ENCODE measurements around the gene TAOK3.
A peak's percentile ranks its signal among the peaks of the same experiment; 100 is the strongest.

Gene TAOK3

GRCh38 chr12:118337194-118337838 is 35.4 kb downstream of the TAOK3 start:
- no peak for DNase-seq (ENCODE audit: low read depth)
- TF ChIP-seq CTCF (IDR thresholded peaks at IDR 0.05; ENCODE audit: insufficient read depth, low read depth, low read length, missing control alignments) = no peak
- H3K4me3 ChIP-seq (ENCODE audit: low read length) = no peak overlapping the region

DNA sequence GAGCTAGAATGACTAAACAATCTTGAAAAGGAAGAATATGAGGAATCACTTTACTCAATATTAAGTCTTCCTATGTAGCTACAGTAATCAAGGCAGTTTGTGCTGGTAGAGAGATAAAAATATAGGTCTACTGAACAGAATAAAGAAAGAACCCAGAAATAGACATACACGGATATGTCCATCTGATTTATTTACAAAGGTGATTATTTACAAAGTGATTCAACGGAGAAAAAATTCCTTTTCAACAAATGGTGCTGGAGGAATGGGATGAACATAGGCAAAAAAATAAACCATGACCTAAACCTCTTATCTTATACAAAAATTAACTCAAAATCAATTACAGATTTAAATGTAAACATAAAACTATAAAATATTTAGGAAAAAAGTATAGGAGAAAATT is 36.6 kb downstream of the TAOK3 start:
- no peak for DNase-seq (ENCODE audit: low read depth)
- no peak for TF ChIP-seq CTCF (IDR thresholded peaks at IDR 0.05; ENCODE audit: insufficient read depth, low read depth, low read length, missing control alignments)
- H3K4me3 ChIP-seq (ENCODE audit: low read length) = no peak overlapping the region

- H3K4me3 ChIP-seq (ENCODE audit: low read length) = no peak overlapping the region
- no peak for TF ChIP-seq CTCF (IDR thresholded peaks at IDR 0.05; ENCODE audit: insufficient read depth, low read depth, low read length, missing control alignments)
- DNase-seq (ENCODE audit: low read depth) = no peak
These were observed 37.7 kb downstream of the TAOK3 start for GRCh38 chr12:118334939-118335567.

- no peak for DNase-seq (ENCODE audit: low read depth)
- no peak overlapping the region for H3K4me3 ChIP-seq (ENCODE audit: low read length)
- no peak for TF ChIP-seq CTCF (IDR thresholded peaks at IDR 0.05; ENCODE audit: insufficient read depth, low read depth, low read length, missing control alignments)
These were observed 38.5 kb downstream of the TAOK3 start for GRCh38 chr12:118334241-118334640.

DNA sequence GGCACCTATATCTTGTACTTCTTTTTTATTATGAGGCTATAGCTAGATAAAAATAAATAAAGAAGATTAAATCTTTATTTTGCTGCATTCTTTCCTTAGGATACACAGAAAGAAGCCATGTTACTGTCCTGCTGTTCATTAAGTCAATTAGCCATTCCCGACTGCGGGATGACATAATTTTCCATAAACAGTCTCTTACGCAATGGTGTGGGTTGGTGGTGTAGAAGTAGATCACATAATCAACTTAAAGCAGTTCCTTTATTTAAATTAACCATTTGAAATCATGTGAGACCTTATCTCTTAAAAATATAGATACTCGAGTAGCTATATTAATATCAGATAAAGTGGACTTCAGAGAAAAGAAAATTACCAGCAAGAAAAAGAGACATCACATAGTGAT is 40.2 kb downstream of the TAOK3 start:
- no peak for TF ChIP-seq CTCF (IDR thresholded peaks at IDR 0.05; ENCODE audit: insufficient read depth, low read depth, low read length, missing control alignments)
- no peak overlapping the region for H3K4me3 ChIP-seq (ENCODE audit: low read length)
- peak; percentile 8 for DNase-seq (ENCODE audit: low read depth)

- no peak for TF ChIP-seq CTCF (IDR thresholded peaks at IDR 0.05; ENCODE audit: insufficient read depth, low read depth, low read length, missing control alignments)
- peak; percentile 25 for DNase-seq (ENCODE audit: low read depth)
- H3K4me3 ChIP-seq (ENCODE audit: low read length) = no peak overlapping the region
These were observed 42.2 kb downstream of the TAOK3 start for GRCh38 chr12:118330421-118331018.

Data from epithelial cell of esophagus (primary cell).